Measurements from ENCODE around the gene CDKAL1.

Gene CDKAL1

DNA sequence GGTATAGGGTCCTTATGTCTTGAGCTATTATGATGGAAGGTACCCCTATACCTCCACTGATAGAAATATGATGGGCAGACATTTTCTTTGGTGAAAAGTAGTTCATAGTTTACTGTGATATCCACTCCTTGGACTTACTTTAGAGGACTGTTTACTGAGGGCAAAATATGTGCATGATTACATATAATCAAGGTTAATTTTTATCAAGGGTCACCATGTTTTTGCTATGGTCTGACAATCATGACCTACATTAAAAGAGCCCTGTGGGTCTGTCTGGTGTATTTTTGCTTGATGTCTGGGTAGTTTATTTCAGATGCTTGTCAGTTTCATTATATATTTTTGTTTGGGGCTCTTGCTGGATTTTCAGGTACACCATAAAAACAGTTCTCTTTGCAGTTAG is 40.1 kb downstream of the CDKAL1 start:
- Histone ChIP-seq H3K27me3 (ENCODE audit: insufficient read depth, poor library complexity, severe bottlenecking) (no peaks in the 10 kb centered on the region), H3K4me3 (replicated peaks; ENCODE audit: insufficient read depth, low read length) (no peak overlapping the region), H3K27ac (replicated peaks) (no peak overlapping the region)
- TF ChIP-seq, protein P1, sequence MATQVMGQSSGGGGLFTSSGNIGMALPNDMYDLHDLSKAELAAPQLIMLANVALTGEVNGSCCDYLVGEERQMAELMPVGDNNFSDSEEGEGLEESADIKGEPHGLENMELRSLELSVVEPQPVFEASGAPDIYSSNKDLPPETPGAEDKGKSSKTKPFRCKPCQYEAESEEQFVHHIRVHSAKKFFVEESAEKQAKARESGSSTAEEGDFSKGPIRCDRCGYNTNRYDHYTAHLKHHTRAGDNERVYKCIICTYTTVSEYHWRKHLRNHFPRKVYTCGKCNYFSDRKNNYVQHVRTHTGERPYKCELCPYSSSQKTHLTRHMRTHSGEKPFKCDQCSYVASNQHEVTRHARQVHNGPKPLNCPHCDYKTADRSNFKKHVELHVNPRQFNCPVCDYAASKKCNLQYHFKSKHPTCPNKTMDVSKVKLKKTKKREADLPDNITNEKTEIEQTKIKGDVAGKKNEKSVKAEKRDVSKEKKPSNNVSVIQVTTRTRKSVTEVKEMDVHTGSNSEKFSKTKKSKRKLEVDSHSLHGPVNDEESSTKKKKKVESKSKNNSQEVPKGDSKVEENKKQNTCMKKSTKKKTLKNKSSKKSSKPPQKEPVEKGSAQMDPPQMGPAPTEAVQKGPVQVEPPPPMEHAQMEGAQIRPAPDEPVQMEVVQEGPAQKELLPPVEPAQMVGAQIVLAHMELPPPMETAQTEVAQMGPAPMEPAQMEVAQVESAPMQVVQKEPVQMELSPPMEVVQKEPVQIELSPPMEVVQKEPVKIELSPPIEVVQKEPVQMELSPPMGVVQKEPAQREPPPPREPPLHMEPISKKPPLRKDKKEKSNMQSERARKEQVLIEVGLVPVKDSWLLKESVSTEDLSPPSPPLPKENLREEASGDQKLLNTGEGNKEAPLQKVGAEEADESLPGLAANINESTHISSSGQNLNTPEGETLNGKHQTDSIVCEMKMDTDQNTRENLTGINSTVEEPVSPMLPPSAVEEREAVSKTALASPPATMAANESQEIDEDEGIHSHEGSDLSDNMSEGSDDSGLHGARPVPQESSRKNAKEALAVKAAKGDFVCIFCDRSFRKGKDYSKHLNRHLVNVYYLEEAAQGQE (IDR thresholded peaks at IDR 0.05; ENCODE audit: insufficient replicate concordance, low read depth): no peak
- TF ChIP-seq, protein P2, sequence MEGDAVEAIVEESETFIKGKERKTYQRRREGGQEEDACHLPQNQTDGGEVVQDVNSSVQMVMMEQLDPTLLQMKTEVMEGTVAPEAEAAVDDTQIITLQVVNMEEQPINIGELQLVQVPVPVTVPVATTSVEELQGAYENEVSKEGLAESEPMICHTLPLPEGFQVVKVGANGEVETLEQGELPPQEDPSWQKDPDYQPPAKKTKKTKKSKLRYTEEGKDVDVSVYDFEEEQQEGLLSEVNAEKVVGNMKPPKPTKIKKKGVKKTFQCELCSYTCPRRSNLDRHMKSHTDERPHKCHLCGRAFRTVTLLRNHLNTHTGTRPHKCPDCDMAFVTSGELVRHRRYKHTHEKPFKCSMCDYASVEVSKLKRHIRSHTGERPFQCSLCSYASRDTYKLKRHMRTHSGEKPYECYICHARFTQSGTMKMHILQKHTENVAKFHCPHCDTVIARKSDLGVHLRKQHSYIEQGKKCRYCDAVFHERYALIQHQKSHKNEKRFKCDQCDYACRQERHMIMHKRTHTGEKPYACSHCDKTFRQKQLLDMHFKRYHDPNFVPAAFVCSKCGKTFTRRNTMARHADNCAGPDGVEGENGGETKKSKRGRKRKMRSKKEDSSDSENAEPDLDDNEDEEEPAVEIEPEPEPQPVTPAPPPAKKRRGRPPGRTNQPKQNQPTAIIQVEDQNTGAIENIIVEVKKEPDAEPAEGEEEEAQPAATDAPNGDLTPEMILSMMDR (IDR thresholded peaks at IDR 0.05; ENCODE audit: insufficient read depth, low read length): no peak
- no peak for TF ChIP-seq POLR2AphosphoS5 (IDR thresholded peaks at IDR 0.05; ENCODE audit: low read depth)
- TF ChIP-seq GABPA (IDR thresholded peaks at IDR 0.05; ENCODE audit: low read depth): no peak
- TF ChIP-seq SPI1 (IDR thresholded peaks at IDR 0.05; ENCODE audit: borderline replicate concordance, low read depth): no peak
- DNase-seq (ENCODE audit: low read depth in 1 of 2, low spot score in 1 of 2): no peak

DNA sequence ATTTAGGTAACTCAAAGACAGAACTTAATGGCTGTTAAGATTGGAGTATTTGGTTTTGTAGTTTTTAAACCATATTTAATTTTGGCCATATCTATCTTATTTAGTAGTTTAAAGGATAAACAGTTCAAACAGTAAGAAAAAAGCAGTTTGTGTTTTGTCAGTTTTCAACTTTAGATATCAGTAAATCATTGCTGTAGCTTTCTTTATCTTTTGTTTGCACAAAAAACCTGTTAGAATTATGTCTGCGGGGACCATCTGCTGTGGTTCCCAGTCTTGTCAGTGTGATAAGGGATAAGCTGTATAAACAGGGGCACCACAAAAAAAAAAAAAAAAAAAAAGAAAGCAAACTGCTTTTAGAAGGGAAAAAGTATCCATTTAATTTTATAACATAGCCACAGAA is 40.9 kb downstream of the CDKAL1 start:
- Histone ChIP-seq H3K4me3 (replicated peaks; ENCODE audit: insufficient read depth, low read length) (no peak overlapping the region), H3K27me3 (ENCODE audit: insufficient read depth, poor library complexity, severe bottlenecking) (no peaks in the 10 kb centered on the region), H3K27ac (replicated peaks) (no peak overlapping the region)
- DNase-seq (ENCODE audit: low read depth in 1 of 2, low spot score in 1 of 2): no peak
- TF ChIP-seq, protein P1 (IDR thresholded peaks at IDR 0.05; ENCODE audit: insufficient replicate concordance, low read depth): no peak
- TF ChIP-seq POLR2AphosphoS5 (IDR thresholded peaks at IDR 0.05; ENCODE audit: low read depth): no peak
- no peak for TF ChIP-seq GABPA (IDR thresholded peaks at IDR 0.05; ENCODE audit: low read depth)
- no peak for TF ChIP-seq SPI1 (IDR thresholded peaks at IDR 0.05; ENCODE audit: borderline replicate concordance, low read depth)
- TF ChIP-seq, protein P2 (IDR thresholded peaks at IDR 0.05; ENCODE audit: insufficient read depth, low read length): no peak

DNA sequence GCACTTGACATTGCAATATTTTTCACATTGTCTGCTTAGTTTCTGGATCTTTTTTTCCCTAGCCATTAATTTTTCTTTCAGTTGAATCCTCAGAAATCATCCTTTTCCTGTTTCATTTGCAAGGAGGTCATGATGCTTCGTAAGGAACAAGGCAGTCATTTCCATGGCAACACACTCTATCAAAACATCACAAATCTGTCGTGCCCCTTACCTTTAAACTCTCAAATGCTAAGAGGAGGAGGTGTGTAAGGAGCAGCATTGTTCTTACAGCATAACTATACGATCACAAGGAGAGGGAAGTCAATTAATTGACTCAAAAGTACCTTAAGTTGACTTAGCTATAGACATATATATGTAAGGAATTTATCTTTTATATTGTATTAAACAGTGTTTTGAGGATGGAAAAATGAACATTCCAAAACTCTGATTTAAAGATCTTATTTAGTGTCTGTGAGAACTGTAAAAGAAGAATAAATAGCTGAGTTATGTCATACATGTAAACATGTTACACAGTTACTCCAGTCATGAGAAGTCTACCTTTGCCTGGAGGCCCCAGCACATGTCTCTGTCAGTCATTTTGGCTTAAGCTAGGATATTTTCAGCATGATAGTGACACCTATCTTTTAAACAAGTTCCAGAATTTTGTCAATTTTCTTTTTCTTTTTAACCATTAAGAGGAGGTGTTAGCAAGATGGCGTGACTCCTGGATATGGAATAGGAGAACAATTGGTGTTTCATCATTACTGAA is 41.6 kb downstream of the CDKAL1 start:
- no peak overlapping the region for H3K4me3 ChIP-seq (replicated peaks; ENCODE audit: insufficient read depth, low read length)
- TF ChIP-seq POLR2AphosphoS5 (IDR thresholded peaks at IDR 0.05; ENCODE audit: low read depth) (no peak), GABPA (IDR thresholded peaks at IDR 0.05; ENCODE audit: low read depth) (no peak), SPI1 (IDR thresholded peaks at IDR 0.05; ENCODE audit: borderline replicate concordance, low read depth) (no peak)
- TF ChIP-seq, protein P1 (IDR thresholded peaks at IDR 0.05; ENCODE audit: insufficient replicate concordance, low read depth): no peak
- TF ChIP-seq, protein P2 (IDR thresholded peaks at IDR 0.05; ENCODE audit: insufficient read depth, low read length): no peak
- H3K27ac ChIP-seq (replicated peaks): no peak overlapping the region
- no peaks in the 10 kb centered on the region for H3K27me3 ChIP-seq (ENCODE audit: insufficient read depth, poor library complexity, severe bottlenecking)
- DNase-seq (ENCODE audit: low read depth in 1 of 2, low spot score in 1 of 2): no peak
